K562 (cell line): ENCODE data around the gene KIF12. TPM values are rescaled to one million over a fixed set of nuclear protein-coding genes. Genes with fewer than 3 reads are reported as not detected.

ENCODE experiments used
- ATAC-seq: fragments of 200-7000 bp; cut with Tn5 transposase; 3 replicates; pipeline ENCODE4 v1.9.1; 2020; ENCODE audit warnings: moderate library complexity
- BruUV-seq: library from RNA; stranded (reverse); fragments of 400-500 nt; replicated peaks from 2 replicates; lab custom pipeline; 2021; lab: Mats Ljungman, UMichigan
- CTCF ChIA-PET: fragments of 300-600 bp; formaldehyde crosslinking; extraction: SDS; loops from one replicate; lab custom pipeline; 2021; ENCODE audit warnings: low intra/inter-chr PET ratio; lab: Yijun Ruan, JAX
- POLR2A ChIA-PET: fragments of 300-600, 350-650 bp; sonication (Branson Sonifier 250); formaldehyde crosslinking; extraction: SDS; loops from one replicate; lab custom pipeline; 2021; ENCODE audit warnings: antibody characterized with exemption, inconsistent platforms; lab: Yijun Ruan, JAX
- DNase-seq, 4 experiments: peaks; one replicate each; pipeline versions ENCODE4 v3.0.0 to v3.0.0-alpha.2; 2011 to 2018; ENCODE audit warnings: low spot score in 3 of 4, mixed read lengths in 3 of 4; ENCODE audit errors: extremely low read depth in 1 of 4
- FAIRE-seq: peaks from 2 replicates; lab custom pipeline; 2011; peaks lifted over from hg19 to GRCh38; lab: Jason Lieb, UNC
- H2AFZ ChIP-seq: 2 replicates; pipeline ENCODE4 v1.6.0; 2011; ENCODE audit warnings: low read depth, low read length, control low read depth, inconsistent platforms
- H3K27ac ChIP-seq: fragments of 200-600 bp; 3 replicates; pipeline ENCODE4 v1.8.0; 2011; ENCODE audit warnings: low read depth, mild to moderate bottlenecking, control low read depth, inconsistent platforms, low read length, moderate library complexity, mixed read lengths; ENCODE audit errors: extremely low read depth
- H3K27me3 ChIP-seq, 2 experiments: fragments of 300-600 bp in 1 of 2; 2 replicates in 1 of 2; 3 replicates in 1 of 2; pipeline versions ENCODE4 v1.6.0 to v1.8.0; 2011; ENCODE audit warnings: inconsistent platforms in 2 of 2, low read length in 2 of 2, mild to moderate bottlenecking in 1 of 2, mixed read lengths in 1 of 2, moderate library complexity in 1 of 2; ENCODE audit not compliant: control insufficient read depth in 2 of 2, insufficient read depth in 2 of 2
- H3K36me3 ChIP-seq: fragments of 300-600 bp; 3 replicates; pipeline ENCODE4 v1.8.0; 2011; ENCODE audit warnings: mild to moderate bottlenecking, low read length, inconsistent platforms; ENCODE audit not compliant: control insufficient read depth, insufficient read depth
- H3K4me1 ChIP-seq, 2 experiments: fragments of 200-600 bp in 1 of 2; replicated peaks in 1 of 2; 2 replicates in 1 of 2; 3 replicates in 1 of 2; pipeline versions ENCODE4 v1.5.1 to v1.8.0; 2011; ENCODE audit warnings: inconsistent platforms in 2 of 2, low read length in 2 of 2, mild to moderate bottlenecking in 1 of 2, mixed read lengths in 1 of 2, moderate library complexity in 1 of 2; ENCODE audit not compliant: control insufficient read depth in 2 of 2, insufficient read depth in 2 of 2
- H3K4me2 ChIP-seq: 2 replicates; pipeline ENCODE4 v1.6.1; 2011; ENCODE audit warnings: low read length, control low read depth, inconsistent platforms, mixed read lengths; ENCODE audit not compliant: insufficient read depth
- H3K4me3 ChIP-seq: fragments of 200-600 bp; sonication (generic), shearing (Covaris generic); 2 replicates; pipeline ENCODE4 v1.5.1; 2016; ENCODE audit warnings: control low read depth, inconsistent platforms
- H3K79me2 ChIP-seq: fragments of 200-600 bp; 3 replicates; pipeline ENCODE4 v1.8.0; 2011; ENCODE audit warnings: low read length, inconsistent platforms; ENCODE audit not compliant: control insufficient read depth, insufficient read depth
- H3K9ac ChIP-seq, 2 experiments: 2 replicates each; pipeline versions ENCODE4 v1.6.0 to v1.6.1; 2011; ENCODE audit warnings: low read depth in 2 of 2, low read length in 2 of 2, control low read depth in 1 of 2, inconsistent platforms in 1 of 2, mild to moderate bottlenecking in 1 of 2, mixed read lengths in 1 of 2; ENCODE audit not compliant: insufficient read depth in 1 of 2
- H3K9me1 ChIP-seq: one replicate; pipeline ENCODE4 v1.6.0; 2011; ENCODE audit warnings: inconsistent platforms, mild to moderate bottlenecking, low read length, moderate library complexity; ENCODE audit not compliant: control insufficient read depth, insufficient read depth
- H3K9me3 ChIP-seq: replicated peaks from 2 replicates; pipeline ENCODE4 v1.5.1; 2011; ENCODE audit warnings: low read depth, low read length, inconsistent platforms; ENCODE audit not compliant: control insufficient read depth, insufficient read depth
- H4K20me1 ChIP-seq: replicated peaks from 2 replicates; pipeline ENCODE4 v1.6.1; 2011; ENCODE audit warnings: low read length, inconsistent platforms, mixed read lengths; ENCODE audit not compliant: control insufficient read depth, insufficient read depth
- NFIC ChIP-seq: fragments of 450-650 bp; IDR thresholded peaks from 2 replicates; pipeline ENCODE4 v1.6.1; 2017; ENCODE audit warnings: mild to moderate bottlenecking, inconsistent platforms
- SAFB2 ChIP-seq: fragments of 200-400 bp; formaldehyde crosslinking; IDR thresholded peaks from 2 replicates; pipeline ENCODE4 v1.6.1; 2018; ENCODE audit warnings: borderline replicate concordance, low read length, low read depth, moderate library complexity; ENCODE audit not compliant: severe bottlenecking
- ZBTB43 ChIP-seq: sonication (generic); formaldehyde crosslinking; IDR thresholded peaks from 2 replicates; pipeline ENCODE4 v1.8.0; 2023; ENCODE audit warnings: mild to moderate bottlenecking, missing genetic modification reagents
- ZC3H11A ChIP-seq: IDR thresholded peaks from 2 replicates; pipeline ENCODE4 v1.6.1; 2012; ENCODE audit warnings: low read depth, low read length, improper control_type of control experiment
- ZFP91 ChIP-seq: sonication (generic); formaldehyde crosslinking; IDR thresholded peaks from 2 replicates; pipeline ENCODE4 v1.8.0; 2022; ENCODE audit warnings: mild to moderate bottlenecking, missing genetic modification reagents
- WGBS: fragments of 100-300 bp; shearing (Covaris generic); methylation state at CpG from one replicate; pipeline ENCODE4 v1.1.6; 2016; ENCODE audit warnings: low coverage, mixed read lengths; ENCODE audit not compliant: insufficient coverage; ENCODE audit errors: missing lambda C conversion rate; 5-methylcytosine and 5-hydroxymethylcytosine counted together
- in situ Hi-C: fragments of 300-500 bp; cut with MboI; formaldehyde crosslinking; loops from 4 replicates; pipeline ENCODE4 v1.15.0; 2018; ENCODE audit warnings: inconsistent platforms, mixed read lengths
- intact Hi-C: fragments of 100-400 bp; cut with micrococcal nuclease; formaldehyde crosslinking; loops from 2 replicates; pipeline ENCODE4 v1.14.2; 2022
- polyA plus RNA-seq, 8 experiments: library from polyadenylated mRNA; depleted of rRNA in 4 of 8; stranded (reverse) in 5 of 8; unstranded in 3 of 8; fragments of >200 nt; fragmentation: Nextera tagmentation in 2 of 8; fragmentation: Illumina TruSeq in 1 of 8; extraction: Ambion mirVana in 2 of 8; extraction: Trizol in 1 of 8; gene quantifications; 2 replicates each; pipeline versions ENCODE4 v1.2.1 to v1.2.3, GENCODE V29; 2011 to 2014; ENCODE audit warnings: inconsistent platforms in 1 of 8, missing spikeins in 1 of 8
- total RNA-seq, 7 experiments: library from RNA; depleted of rRNA in 6 of 7; stranded (reverse); fragments of >200 nt in 6 of 7; fragmentation: Illumina TruSeq in 2 of 7; extraction: Trizol in 2 of 7; gene quantifications; 2 replicates each; pipeline versions ENCODE4 v1.2.1 to v1.2.3, GENCODE V29; 2011 to 2021; ENCODE audit warnings: low replicate concordance in 1 of 7

Gene KIF12
- total and polyA plus RNA-seq, 9 of the 15 experiments (the other 6 are each of a cell fraction or from before 2014, with no cell fraction given): not detected

GRCh38 chr9:114060070-114060469, 39.0 kb downstream of the KIF12 start (continued):
- TF ChIP-seq ZC3H11A (no peak), ZBTB43 (CRISPR knock-in tag) (no peak)

GRCh38 chr9:114059047-114059803, 39.9 kb downstream of the KIF12 start:
- no peak overlapping the region for H3K9ac ChIP-seq
- TF ChIP-seq ZFP91: no peak
- peak; percentile 10; the same call in 1 of the 2 replicates for TF ChIP-seq NFIC
- no peak for TF ChIP-seq SAFB2
- H3K9me1 ChIP-seq: no peaks in the 10 kb centered on the region
- H3K36me3 ChIP-seq: no peaks in the 10 kb centered on the region
- no peak overlapping the region for H3K4me3 ChIP-seq
- no TSS peak for BruUV-seq
- in situ Hi-C loops: no loop called here
- FAIRE-seq (no peak), DNase-seq (no peak), ATAC-seq (no peak; the same call in 2 of the 3 replicates)
- intact Hi-C loops: no loop called here
- no peak overlapping the region for H2AFZ ChIP-seq
- peaks cover 3% of the 10 kb centered on the region; the same call in 1 of the 2 replicates for H4K20me1 ChIP-seq
- ChIA-PET CTCF (no interaction called here), POLR2A (interaction anchor here (0.6 to 1.0 kb wide), 3 partner anchors 9 to 259 kb away, joined by 3 read pairs; no protein-coding TSS in a partner anchor)
- H3K4me2 ChIP-seq: no peak overlapping the region
- no peak overlapping the region for H3K27ac ChIP-seq
- no peaks in the 10 kb centered on the region for H3K4me1 ChIP-seq
- peaks cover 0 to 20% of the 10 kb centered on the region in 2 experiments; a peak in 3 of 5 replicates for H3K27me3 ChIP-seq
- 11% methylated on average over 8 of the region's 8 CpGs for WGBS
- H3K9me3 ChIP-seq: no peaks in the 10 kb centered on the region
- H3K79me2 ChIP-seq: no peaks in the 10 kb centered on the region
